T-helper 1 cell treated with Interleukin-12 subunit alpha and Interleukin-12 subunit beta and Interleukin-4 antibody, amounts not matched to agents 30 μg/mL and 1 μg/mL, for 36 hours (primary cell): ENCODE measurements around the gene BCHE.

Experiments
- H3K27ac Mint-ChIP-seq: one replicate; pipeline ENCODE4 v1.8.0; 2021; ENCODE audit warnings: mild to moderate bottlenecking, mixed read lengths
- H3K27me3 Mint-ChIP-seq: one replicate; pipeline ENCODE4 v1.8.0; 2021; ENCODE audit warnings: low read depth, mixed read lengths
- H3K36me3 Mint-ChIP-seq: one replicate; pipeline ENCODE4 v1.8.0; 2021; ENCODE audit warnings: low read depth, mixed read lengths
- H3K4me1 Mint-ChIP-seq: one replicate; pipeline ENCODE4 v1.8.0; 2021; ENCODE audit warnings: low read depth, mixed read lengths
- H3K4me3 Mint-ChIP-seq: one replicate; pipeline ENCODE4 v1.8.0; 2021; ENCODE audit warnings: mild to moderate bottlenecking, moderate library complexity, mixed read lengths
- H3K9me3 Mint-ChIP-seq: one replicate; pipeline ENCODE4 v1.8.0; 2021; ENCODE audit warnings: mixed read lengths

Gene BCHE

DNA sequence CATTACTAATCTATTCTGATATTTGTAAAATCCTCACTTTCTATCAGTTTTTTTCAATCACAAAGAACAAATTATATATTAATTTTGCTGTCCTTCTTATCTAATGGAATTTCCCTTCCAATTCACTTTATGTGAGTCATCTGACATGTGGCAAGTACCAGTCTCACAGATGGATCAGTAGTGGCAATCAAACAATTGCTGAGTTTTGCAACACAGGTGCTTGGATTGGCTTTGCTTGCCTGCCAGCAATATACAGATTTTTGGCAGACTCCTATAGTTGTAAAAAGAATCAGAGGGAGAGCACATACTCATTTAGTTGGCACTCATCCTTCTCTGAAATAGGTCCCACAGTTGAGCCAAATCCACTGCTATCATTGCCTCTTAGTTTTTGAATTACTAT lies 83.7 kb downstream of the BCHE start:
- H3K4me1 Mint-ChIP-seq = no peaks in the 10 kb centered on the region
- H3K4me3 Mint-ChIP-seq = no peak overlapping the region
- H3K27me3 Mint-ChIP-seq = no peaks in the 10 kb centered on the region
- H3K27ac Mint-ChIP-seq = no peak overlapping the region
- no peaks in the 10 kb centered on the region for H3K36me3 Mint-ChIP-seq
- peaks cover 4% of the 10 kb centered on the region for H3K9me3 Mint-ChIP-seq

- Mint-ChIP-seq H3K9me3 (peaks cover 4% of the 10 kb centered on the region), H3K4me3 (no peak overlapping the region), H3K27me3 (no peaks in the 10 kb centered on the region), H3K27ac (no peak overlapping the region), H3K36me3 (no peaks in the 10 kb centered on the region), H3K4me1 (no peaks in the 10 kb centered on the region)
Observed at GRCh38 chr3:165751637-165752036, 85.6 kb downstream of the BCHE start.

- Mint-ChIP-seq H3K9me3 (no peaks in the 10 kb centered on the region), H3K4me3 (no peak overlapping the region), H3K4me1 (no peaks in the 10 kb centered on the region), H3K27ac (no peak overlapping the region), H3K36me3 (no peaks in the 10 kb centered on the region), H3K27me3 (no peaks in the 10 kb centered on the region)
Observed at GRCh38 chr3:165749821-165750220, 87.4 kb downstream of the BCHE start.

GRCh38 chr3:165749241-165749640 lies 88.0 kb downstream of the BCHE start:
- H3K4me3 Mint-ChIP-seq = no peak overlapping the region
- H3K36me3 Mint-ChIP-seq = no peaks in the 10 kb centered on the region
- H3K27ac Mint-ChIP-seq = no peak overlapping the region
- no peaks in the 10 kb centered on the region for H3K4me1 Mint-ChIP-seq
- no peaks in the 10 kb centered on the region for H3K9me3 Mint-ChIP-seq
- H3K27me3 Mint-ChIP-seq = no peaks in the 10 kb centered on the region

DNA sequence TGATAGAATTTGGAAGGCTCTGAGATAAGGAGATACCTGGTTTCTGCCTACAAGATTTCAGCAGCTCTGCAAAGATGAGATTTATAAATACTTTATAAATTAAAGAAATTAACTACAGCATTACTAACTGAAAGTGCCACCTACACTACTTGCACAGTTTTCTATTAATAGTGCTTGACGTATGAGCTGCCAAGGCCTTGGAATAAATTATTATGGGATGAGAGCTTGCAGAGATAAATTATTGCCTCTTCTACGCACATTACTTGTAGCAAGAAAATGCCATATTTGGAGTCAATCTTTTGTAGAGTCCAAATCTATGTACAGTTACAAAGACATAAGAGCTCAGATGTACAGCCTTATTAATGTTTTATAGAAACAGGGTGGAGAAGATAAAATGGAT lies 89.1 kb downstream of the BCHE start:
- no peaks in the 10 kb centered on the region for H3K9me3 Mint-ChIP-seq
- no peaks in the 10 kb centered on the region for H3K36me3 Mint-ChIP-seq
- H3K27ac Mint-ChIP-seq = no peak overlapping the region
- no peak overlapping the region for H3K4me3 Mint-ChIP-seq
- no peaks in the 10 kb centered on the region for H3K4me1 Mint-ChIP-seq
- no peaks in the 10 kb centered on the region for H3K27me3 Mint-ChIP-seq

- no peaks in the 10 kb centered on the region for H3K4me1 Mint-ChIP-seq
- H3K4me3 Mint-ChIP-seq = no peak overlapping the region
- H3K27me3 Mint-ChIP-seq = no peaks in the 10 kb centered on the region
- H3K36me3 Mint-ChIP-seq = no peaks in the 10 kb centered on the region
- H3K27ac Mint-ChIP-seq = no peak overlapping the region
- no peaks in the 10 kb centered on the region for H3K9me3 Mint-ChIP-seq
Observed at GRCh38 chr3:165746874-165747273, 90.3 kb downstream of the BCHE start.

DNA sequence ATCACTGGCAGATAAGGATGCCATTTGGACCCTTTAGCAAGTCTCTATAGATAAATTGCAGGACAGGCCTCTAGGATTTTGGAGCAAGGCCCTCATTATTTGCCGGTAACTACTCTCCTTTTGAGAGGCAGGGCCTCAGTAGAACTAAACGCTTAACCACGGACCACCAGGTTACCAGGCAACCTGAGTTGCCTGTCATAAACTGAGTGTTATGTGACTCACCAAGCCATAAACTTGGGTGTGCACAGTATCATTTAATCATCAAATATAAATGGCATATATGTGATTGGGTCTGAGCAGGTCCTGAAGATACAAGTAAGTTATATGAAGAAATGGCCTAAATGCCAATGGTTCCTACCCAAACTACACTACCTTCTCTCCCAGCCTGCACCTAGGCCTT lies 93.2 kb downstream of the BCHE start:
- H3K27ac Mint-ChIP-seq = no peak overlapping the region
- H3K36me3 Mint-ChIP-seq = no peaks in the 10 kb centered on the region
- no peaks in the 10 kb centered on the region for H3K4me1 Mint-ChIP-seq
- no peaks in the 10 kb centered on the region for H3K27me3 Mint-ChIP-seq
- H3K9me3 Mint-ChIP-seq = no peaks in the 10 kb centered on the region
- H3K4me3 Mint-ChIP-seq = no peak overlapping the region

DNA sequence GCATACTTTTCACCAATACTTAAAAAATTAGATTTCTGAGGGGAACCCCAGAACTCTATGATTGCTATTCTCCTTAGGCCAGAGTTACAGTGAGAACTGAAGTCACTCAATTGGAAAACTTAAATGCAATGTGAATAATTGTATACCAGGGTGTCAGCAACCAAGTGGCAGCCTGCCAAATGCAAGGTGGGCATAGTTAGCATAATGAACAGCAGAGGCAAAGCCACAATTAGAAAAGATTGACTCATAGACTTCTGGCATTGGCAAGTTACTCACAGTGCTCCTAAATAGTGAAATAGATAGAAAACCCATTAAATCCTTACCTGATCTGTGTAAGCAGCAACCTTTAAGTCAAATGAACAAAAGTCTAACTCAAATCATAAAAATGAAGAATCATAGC lies 94.9 kb downstream of the BCHE start:
- Mint-ChIP-seq H3K4me1 (no peaks in the 10 kb centered on the region), H3K9me3 (no peaks in the 10 kb centered on the region), H3K4me3 (no peak overlapping the region), H3K27me3 (no peaks in the 10 kb centered on the region), H3K36me3 (no peaks in the 10 kb centered on the region), H3K27ac (no peak overlapping the region)

GRCh38 chr3:165729756-165730155 lies 107.5 kb downstream of the BCHE start:
- Mint-ChIP-seq H3K27ac (no peak overlapping the region), H3K4me1 (no peaks in the 10 kb centered on the region), H3K9me3 (no peaks in the 10 kb centered on the region), H3K27me3 (no peaks in the 10 kb centered on the region), H3K36me3 (no peaks in the 10 kb centered on the region), H3K4me3 (no peak overlapping the region)

DNA sequence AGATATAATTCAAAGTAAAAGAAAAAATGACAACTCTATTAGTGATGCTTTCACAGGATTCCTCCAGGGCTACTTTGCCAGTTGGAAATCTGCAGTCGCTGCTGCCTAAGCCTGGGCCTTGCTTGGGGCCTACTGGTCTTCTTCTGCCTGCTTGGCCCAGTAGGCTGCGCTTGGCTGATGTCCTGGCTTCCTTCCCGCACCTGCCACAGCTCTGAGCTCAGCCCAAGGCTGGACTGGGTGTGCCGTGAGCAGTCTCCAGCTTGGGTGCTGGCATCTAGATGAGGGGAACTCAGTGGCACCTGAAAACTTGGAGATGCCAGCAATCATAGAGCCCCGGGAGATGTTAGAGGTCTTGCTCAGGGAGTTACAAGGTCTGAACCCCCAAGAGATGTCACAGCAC lies 108.3 kb downstream of the BCHE start:
- Mint-ChIP-seq H3K27ac (no peak overlapping the region), H3K9me3 (no peaks in the 10 kb centered on the region), H3K4me3 (no peak overlapping the region), H3K4me1 (no peaks in the 10 kb centered on the region), H3K27me3 (no peaks in the 10 kb centered on the region), H3K36me3 (no peaks in the 10 kb centered on the region)

GRCh38 chr3:165725296-165725695 lies 111.9 kb downstream of the BCHE start:
- Mint-ChIP-seq H3K9me3 (no peaks in the 10 kb centered on the region), H3K27me3 (no peaks in the 10 kb centered on the region), H3K4me1 (no peaks in the 10 kb centered on the region), H3K4me3 (no peak overlapping the region), H3K36me3 (no peaks in the 10 kb centered on the region), H3K27ac (no peak overlapping the region)
